Measurements from ENCODE around the gene FARP1.

DNA sequence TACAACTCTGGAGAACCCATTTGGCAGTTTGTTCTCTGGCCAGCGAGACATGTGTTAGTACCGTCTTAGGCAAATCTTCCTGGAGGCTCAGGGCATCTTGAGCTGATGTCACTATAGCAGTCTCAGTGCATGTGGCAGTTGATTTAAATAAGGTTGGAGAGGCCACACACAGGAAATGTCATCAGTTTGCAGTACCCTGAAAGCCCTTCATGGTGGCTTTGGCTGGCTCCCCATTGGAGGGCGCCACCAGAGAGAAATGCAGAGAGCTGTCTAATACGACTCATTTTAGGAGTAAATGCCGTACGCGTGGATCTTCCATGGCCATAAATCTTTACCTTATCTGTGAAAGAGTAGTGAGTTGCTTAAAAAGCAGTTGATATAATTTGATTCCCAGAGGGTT, 270.9 kb downstream of the FARP1 start:
- TF ChIP-seq, protein P1, sequence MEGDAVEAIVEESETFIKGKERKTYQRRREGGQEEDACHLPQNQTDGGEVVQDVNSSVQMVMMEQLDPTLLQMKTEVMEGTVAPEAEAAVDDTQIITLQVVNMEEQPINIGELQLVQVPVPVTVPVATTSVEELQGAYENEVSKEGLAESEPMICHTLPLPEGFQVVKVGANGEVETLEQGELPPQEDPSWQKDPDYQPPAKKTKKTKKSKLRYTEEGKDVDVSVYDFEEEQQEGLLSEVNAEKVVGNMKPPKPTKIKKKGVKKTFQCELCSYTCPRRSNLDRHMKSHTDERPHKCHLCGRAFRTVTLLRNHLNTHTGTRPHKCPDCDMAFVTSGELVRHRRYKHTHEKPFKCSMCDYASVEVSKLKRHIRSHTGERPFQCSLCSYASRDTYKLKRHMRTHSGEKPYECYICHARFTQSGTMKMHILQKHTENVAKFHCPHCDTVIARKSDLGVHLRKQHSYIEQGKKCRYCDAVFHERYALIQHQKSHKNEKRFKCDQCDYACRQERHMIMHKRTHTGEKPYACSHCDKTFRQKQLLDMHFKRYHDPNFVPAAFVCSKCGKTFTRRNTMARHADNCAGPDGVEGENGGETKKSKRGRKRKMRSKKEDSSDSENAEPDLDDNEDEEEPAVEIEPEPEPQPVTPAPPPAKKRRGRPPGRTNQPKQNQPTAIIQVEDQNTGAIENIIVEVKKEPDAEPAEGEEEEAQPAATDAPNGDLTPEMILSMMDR (IDR thresholded peaks at IDR 0.05) = no peak
- TF ChIP-seq POLR2A (IDR thresholded peaks at IDR 0.05) = no peak
